ENCODE results near the gene KRT6C.

DNA sequence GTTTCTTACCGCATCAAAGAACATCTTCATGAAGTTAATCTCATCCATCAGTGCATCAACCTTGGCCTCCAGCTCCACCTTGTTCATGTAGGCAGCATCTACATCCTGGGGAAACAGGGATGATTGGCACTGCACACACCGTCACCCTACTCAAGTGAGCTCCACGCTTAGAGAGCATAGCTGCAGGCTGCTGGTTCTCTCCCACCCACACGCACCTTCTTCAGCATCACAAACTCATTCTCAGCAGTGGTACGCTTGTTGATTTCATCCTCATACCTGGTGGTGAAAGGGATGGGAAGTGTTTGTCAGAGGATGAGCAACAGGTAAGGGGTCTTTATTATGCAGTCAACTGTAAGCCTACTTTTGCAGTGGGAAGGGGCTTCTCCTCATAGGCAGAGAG lies 44.3 kb upstream of the KRT6C start:
- TF ChIP-seq POLR2A (IDR thresholded peaks at IDR 0.05) (no peak), CTCF (IDR thresholded peaks at IDR 0.05 in 8 of 11, conservative IDR thresholded peaks at IDR 0.05 in 3 of 11) (no peak), POLR2AphosphoS5 (IDR thresholded peaks at IDR 0.05) (no peak)
